Right lobe of liver (tissue), 6 donors: ENCODE measurements around the gene MGRN1. TPM values are rescaled to one million over a fixed set of nuclear protein-coding genes. Genes with fewer than 3 reads are reported as not detected.

Experiments
- ATAC-seq, 4 donors: fragments of 200-7000 bp; cut with Tn5 transposase; one replicate each; pipeline ENCODE4 v1.9.1; 2020; ENCODE audit warnings: mild to moderate bottlenecking in 4 of 4, moderate library complexity in 4 of 4
- DNase-seq, 3 donors: peaks; one replicate each; pipeline ENCODE4 v3.0.0-alpha.2; 2020
- H3K27ac ChIP-seq, 3 donors: fragments of 200-600 bp; one replicate each; pipeline ENCODE4 v1.8.0; 2022
- H3K27me3 ChIP-seq, 2 donors: fragments of 200-600 bp; one replicate each; pipeline ENCODE4 v1.8.0; 2022
- H3K36me3 ChIP-seq, 4 donors: fragments of 200-600 bp; sonication (generic) in 1 of 4; one replicate each; pipeline versions ENCODE4 v1.5.1 to v1.8.0; 2017 to 2022; ENCODE audit warnings: control low read depth in 1 of 4
- H3K4me1 ChIP-seq, 4 donors: fragments of 200-600 bp; sonication (generic) in 1 of 4; one replicate each; pipeline versions ENCODE4 v1.5.1 to v1.8.0; 2017 to 2022; ENCODE audit warnings: control low read depth in 1 of 4
- H3K4me3 ChIP-seq, 3 donors: fragments of 200-600 bp; one replicate each; pipeline ENCODE4 v1.8.0; 2022
- H3K9me3 ChIP-seq, 4 donors: fragments of 200-600 bp; sonication (generic) in 1 of 4; one replicate each; pipeline versions ENCODE4 v1.5.1 to v1.8.0; 2017 to 2022; ENCODE audit warnings: control low read depth in 1 of 4
- POLR2A ChIP-seq: fragments of 450-650 bp; IDR thresholded peaks from one replicate; pipeline ENCODE4 v1.6.1; 2017; ENCODE audit warnings: antibody characterized with exemption, mild to moderate bottlenecking
- WGBS: methylation state at CpG from one replicate; pipeline ENCODE4 v1.1.6; 2018; ENCODE audit warnings: low coverage, low lambda C conversion rate; ENCODE audit not compliant: insufficient coverage; ENCODE audit errors: missing lambda C conversion rate; 5-methylcytosine and 5-hydroxymethylcytosine counted together
- intact Hi-C, 2 donors: fragments of 100-400 bp; cut with DNase I; formaldehyde crosslinking; loops; one replicate each; pipeline versions ENCODE4 v1.11.2 to v1.14.1; 2022
- total RNA-seq, 6 experiments: library from RNA; depleted of rRNA in 2 of 6; stranded (reverse); fragments of >200 nt in 2 of 6; fragmentation: NEBNext Ultra II Directional in 3 of 6; extraction: Animal tissue kit (Norgen Biotek cat#: 25700) in 3 of 6; gene quantifications; one replicate each; pipeline versions ENCODE4 v1.1.0 to v1.2.4, GENCODE V29; 2016 to 2023
- TF ChIP-seq, protein P1 (sequence below), 4 donors: fragments of 200-600 bp in 3 of 4; fragments of 450-650 bp in 1 of 4; IDR thresholded peaks; one replicate each; pipeline versions ENCODE4 v1.5.1 to v1.8.0; 2016 to 2022; ENCODE audit warnings: antibody characterized with exemption in 4 of 4, mild to moderate bottlenecking in 2 of 4
- donor health status: DM: no; HTN: yes; CAD: no.
- donor health status: DM: no; HTN: no; CAD: no.
- donor health status: DM: no; HTN: no; CAD: no.
- donor health status: DM: no; HTN: yes; CAD: no.
- donor health status: DM: no; HTN: yes; CAD: no.

MGRN1 gene
- total RNA-seq, 6 experiments from 2014 or later = 42.5 to 67.3 (median 49.5) TPM

DNA sequence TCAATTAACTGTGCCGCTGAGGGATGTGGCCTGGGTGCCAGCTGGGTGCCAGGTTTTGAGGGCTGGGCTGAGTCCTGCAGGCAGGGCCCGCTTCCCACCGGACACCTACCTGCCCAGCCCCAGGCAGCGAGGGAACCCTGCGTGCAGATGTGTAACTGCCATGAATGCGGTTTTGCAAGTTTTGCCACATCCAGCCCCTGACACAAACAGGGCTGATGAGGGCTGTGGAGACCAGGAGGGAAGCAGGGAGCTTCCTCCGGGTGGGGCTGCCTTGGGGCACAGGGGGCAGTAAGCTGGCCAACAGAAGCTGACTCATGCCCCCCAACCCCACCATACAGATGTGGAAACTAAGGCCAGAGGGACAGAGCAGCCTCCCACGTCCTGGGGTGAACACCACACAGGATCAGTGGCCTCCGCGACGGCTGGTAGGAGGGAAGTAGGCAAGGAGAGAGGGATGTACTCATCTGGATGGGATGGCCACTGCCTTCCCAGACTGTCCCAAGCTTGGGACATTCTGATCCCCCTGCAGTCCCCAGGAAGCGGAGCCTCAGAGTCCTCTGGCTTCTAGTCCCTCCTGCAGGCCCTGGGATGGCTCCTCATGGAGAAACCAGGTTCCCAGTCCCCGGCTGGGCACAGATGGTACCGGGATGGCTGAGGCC, 11.5 kb upstream of the MGRN1 start:
- ATAC-seq (no peak), DNase-seq (no peak)
- Histone ChIP-seq H3K27me3 (no peaks in the 10 kb centered on the region), H3K4me3 (peak overlapping the region; percentile 84 to 99 (median 85)), H3K27ac (peak overlapping the region in 1 of 3 donors; percentile 98), H3K9me3 (no peaks in the 10 kb centered on the region), H3K4me1 (peaks cover 0 to 45% (median 12%) of the 10 kb centered on the region in 4 donors), H3K36me3 (peaks cover 0 to 6% (median 4%) of the 10 kb centered on the region in 4 donors)
- WGBS = no CpG with 5 or more reads among the region's 14 CpGs
- TF ChIP-seq, protein P1, sequence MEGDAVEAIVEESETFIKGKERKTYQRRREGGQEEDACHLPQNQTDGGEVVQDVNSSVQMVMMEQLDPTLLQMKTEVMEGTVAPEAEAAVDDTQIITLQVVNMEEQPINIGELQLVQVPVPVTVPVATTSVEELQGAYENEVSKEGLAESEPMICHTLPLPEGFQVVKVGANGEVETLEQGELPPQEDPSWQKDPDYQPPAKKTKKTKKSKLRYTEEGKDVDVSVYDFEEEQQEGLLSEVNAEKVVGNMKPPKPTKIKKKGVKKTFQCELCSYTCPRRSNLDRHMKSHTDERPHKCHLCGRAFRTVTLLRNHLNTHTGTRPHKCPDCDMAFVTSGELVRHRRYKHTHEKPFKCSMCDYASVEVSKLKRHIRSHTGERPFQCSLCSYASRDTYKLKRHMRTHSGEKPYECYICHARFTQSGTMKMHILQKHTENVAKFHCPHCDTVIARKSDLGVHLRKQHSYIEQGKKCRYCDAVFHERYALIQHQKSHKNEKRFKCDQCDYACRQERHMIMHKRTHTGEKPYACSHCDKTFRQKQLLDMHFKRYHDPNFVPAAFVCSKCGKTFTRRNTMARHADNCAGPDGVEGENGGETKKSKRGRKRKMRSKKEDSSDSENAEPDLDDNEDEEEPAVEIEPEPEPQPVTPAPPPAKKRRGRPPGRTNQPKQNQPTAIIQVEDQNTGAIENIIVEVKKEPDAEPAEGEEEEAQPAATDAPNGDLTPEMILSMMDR (IDR thresholded peaks at IDR 0.05) = no peak
- TF ChIP-seq POLR2A = no peak
- intact Hi-C loops = no loop called here

DNA sequence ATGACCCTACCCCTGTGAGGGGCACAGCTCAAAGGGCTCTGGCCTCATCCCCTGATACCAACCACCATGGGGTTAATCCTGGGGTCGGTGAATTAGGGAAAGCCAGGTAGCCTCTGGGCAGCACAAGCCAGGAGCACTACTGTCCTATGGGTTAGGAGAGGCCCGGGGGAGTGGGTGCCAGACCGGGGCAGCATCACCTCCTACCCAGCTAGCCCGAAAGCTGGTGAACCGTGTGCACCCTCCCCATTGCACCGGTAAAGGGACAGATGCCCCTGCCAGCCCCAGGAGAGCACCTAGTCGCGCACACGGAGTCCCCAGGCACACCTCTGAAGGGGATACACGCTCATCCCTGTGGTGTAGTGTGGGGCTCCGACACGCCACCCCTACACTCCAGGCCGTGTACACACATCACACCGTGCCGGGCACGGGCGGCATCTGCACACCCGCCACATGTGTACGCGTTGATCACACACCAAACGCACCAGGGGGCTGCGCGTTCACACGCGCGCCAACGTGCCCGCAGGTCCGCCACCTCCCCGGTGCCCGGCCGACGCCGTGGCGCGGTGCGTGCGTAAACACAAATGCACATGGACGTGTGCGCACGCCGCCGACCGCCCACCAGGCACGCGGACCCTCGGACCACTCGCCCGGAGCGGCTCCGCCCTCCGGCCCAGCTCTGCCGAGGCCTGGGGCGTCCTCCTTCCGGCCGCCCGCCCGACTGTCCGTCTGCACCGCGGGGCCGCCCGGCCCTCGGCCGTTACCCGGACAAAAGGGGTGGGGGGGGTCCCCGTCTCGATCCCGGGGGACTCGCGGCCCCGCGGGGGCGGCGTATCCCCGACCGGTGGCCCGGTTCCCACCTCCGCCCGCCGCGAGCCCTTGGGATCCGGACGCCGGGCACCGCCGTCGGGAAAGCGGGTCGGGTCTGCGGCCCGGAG, 10.7 kb upstream of the MGRN1 start:
- H3K4me3 ChIP-seq = peak overlapping the region; percentile 84 to 99 (median 85)
- H3K4me1 ChIP-seq = peaks cover 0 to 53% (median 14%) of the 10 kb centered on the region in 4 donors
- H3K36me3 ChIP-seq = no peaks in the 10 kb centered on the region
- ATAC-seq (no peak), DNase-seq (peak in 1 of 3 donors; percentile 50)
- intact Hi-C loops = no loop called here
- H3K9me3 ChIP-seq = no peaks in the 10 kb centered on the region
- H3K27me3 ChIP-seq = no peaks in the 10 kb centered on the region
- peak overlapping the region; percentile 90 to 98 (median 94) for H3K27ac ChIP-seq
- WGBS = 3% methylated on average over 6 of the region's 92 CpGs
- TF ChIP-seq POLR2A = no peak

GRCh38 chr16:4614571-4615383, 9.8 kb upstream of the MGRN1 start, which contains the start of gene UBALD1:
TSS of gene UBALD1 (minus strand) at chr16:4614888. CDS start at chr16:4614797, 91 bp downstream.
- H3K27ac ChIP-seq = peak within 1 kb of the TSS; percentile 90 to 98 (median 94)
- H3K4me3 ChIP-seq = peak within 1 kb of the TSS; percentile 84 to 99 (median 85)
- peaks cover 0 to 62% (median 18%) of the 10 kb centered on the region in 4 donors for H3K4me1 ChIP-seq
- no peaks in the 10 kb centered on the region for H3K9me3 ChIP-seq
- H3K36me3 ChIP-seq = no peaks in the 10 kb centered on the region
- DNase-seq = peak; percentile 91 to 92 (median 91)
- intact Hi-C loops = no loop called here
- TF ChIP-seq, protein P1 (IDR thresholded peaks at IDR 0.05) = peak in 1 of 4 donors; percentile 4
- TF ChIP-seq POLR2A = peak; percentile 99
- ATAC-seq = peak; percentile 58 to 69 (median 64)
- 0% methylated on average over 3 of the region's 100 CpGs for WGBS
- H3K27me3 ChIP-seq = no peaks in the 10 kb centered on the region

DNA sequence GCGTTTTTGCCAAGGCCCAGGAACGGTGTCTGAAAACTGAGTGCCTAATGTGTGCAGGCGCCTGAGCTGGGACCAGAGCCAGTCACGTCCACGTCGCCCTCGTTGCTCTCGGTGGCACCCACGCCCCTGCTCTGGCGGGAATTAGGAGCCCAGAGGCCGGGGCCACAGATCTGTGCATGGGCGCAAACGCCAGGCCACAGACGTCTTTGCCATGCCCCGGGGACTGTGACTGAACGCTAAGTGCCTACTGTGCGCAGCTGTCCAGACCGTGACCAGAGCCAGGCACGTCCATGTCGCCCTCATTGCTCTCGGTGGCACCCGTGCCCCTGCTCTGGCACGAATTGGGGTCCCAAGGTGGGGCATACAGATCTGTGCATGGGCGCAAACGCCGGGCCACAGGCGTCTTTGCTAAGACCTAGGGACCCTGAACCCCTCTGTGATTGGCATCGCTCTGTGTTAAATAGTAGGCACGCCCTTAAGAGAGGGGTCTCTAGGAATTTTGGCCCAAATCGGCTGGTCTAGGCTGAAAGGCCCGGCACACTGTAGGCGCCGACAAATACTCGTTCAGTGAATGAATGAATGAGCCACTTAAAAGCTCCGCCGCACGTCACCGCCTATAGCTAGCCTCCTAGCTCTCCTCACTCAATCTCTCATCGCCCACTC, 9.1 kb upstream of the MGRN1 start:
- ATAC-seq = no peak
- Histone ChIP-seq H3K9me3 (no peaks in the 10 kb centered on the region), H3K27ac (peak overlapping the region; percentile 90 to 98 (median 94)), H3K27me3 (no peaks in the 10 kb centered on the region), H3K4me3 (peak overlapping the region; percentile 84 to 99 (median 85)), H3K36me3 (no peaks in the 10 kb centered on the region), H3K4me1 (peaks cover 0 to 69% (median 20%) of the 10 kb centered on the region in 4 donors)
- peak in 1 of 3 donors; percentile 50 for DNase-seq
- no CpG with 5 or more reads among the region's 39 CpGs for WGBS
- TF ChIP-seq, protein P1 (IDR thresholded peaks at IDR 0.05) = no peak
- intact Hi-C loops = no loop called here
